BLaER1 treated with 17β-estradiol and CSF1 and Interleukin-3, amounts not matched to agents 10 nM and 100 nM (cell line): ENCODE measurements around the gene NCOA3.
A peak's percentile ranks its signal among the peaks of the same experiment; 100 is the strongest.

ENCODE experiments used
- H3K27ac ChIP-seq, 11 experiments: shearing (Covaris generic); formaldehyde crosslinking; 2 replicates each; pipeline ENCODE4 v1.8.1; 2022
- H3K27me3 ChIP-seq, 11 experiments: shearing (Covaris generic); formaldehyde crosslinking; 2 replicates each; pipeline ENCODE4 v1.8.1; 2022
- H3K36me3 ChIP-seq, 11 experiments: shearing (Covaris generic); formaldehyde crosslinking; 2 replicates each; pipeline ENCODE4 v1.8.1; 2022
- H3K4me1 ChIP-seq, 10 experiments: shearing (Covaris generic); formaldehyde crosslinking; 2 replicates each; pipeline ENCODE4 v1.8.1; 2022
- H3K4me2 ChIP-seq, 11 experiments: shearing (Covaris generic); formaldehyde crosslinking; 2 replicates each; pipeline ENCODE4 v1.8.1; 2022
- H3K4me3 ChIP-seq, 10 experiments: shearing (Covaris generic); formaldehyde crosslinking; 2 replicates each; pipeline ENCODE4 v1.8.1; 2022
- H3K9ac ChIP-seq, 11 experiments: shearing (Covaris generic); formaldehyde crosslinking; 2 replicates each; pipeline ENCODE4 v1.8.1; 2022
- H3K9me3 ChIP-seq, 11 experiments: shearing (Covaris generic); formaldehyde crosslinking; replicated peaks in 1 of 11; 2 replicates each; pipeline ENCODE4 v1.8.1; 2022
- H4K20me1 ChIP-seq, 11 experiments: shearing (Covaris generic); formaldehyde crosslinking; 2 replicates each; pipeline ENCODE4 v1.8.1; 2022
- Cebpa-rat ChIP-seq, 11 experiments: shearing (Covaris generic); IDR thresholded peaks; 2 replicates each; pipeline ENCODE4 v1.8.1; 2022

Gene NCOA3

DNA sequence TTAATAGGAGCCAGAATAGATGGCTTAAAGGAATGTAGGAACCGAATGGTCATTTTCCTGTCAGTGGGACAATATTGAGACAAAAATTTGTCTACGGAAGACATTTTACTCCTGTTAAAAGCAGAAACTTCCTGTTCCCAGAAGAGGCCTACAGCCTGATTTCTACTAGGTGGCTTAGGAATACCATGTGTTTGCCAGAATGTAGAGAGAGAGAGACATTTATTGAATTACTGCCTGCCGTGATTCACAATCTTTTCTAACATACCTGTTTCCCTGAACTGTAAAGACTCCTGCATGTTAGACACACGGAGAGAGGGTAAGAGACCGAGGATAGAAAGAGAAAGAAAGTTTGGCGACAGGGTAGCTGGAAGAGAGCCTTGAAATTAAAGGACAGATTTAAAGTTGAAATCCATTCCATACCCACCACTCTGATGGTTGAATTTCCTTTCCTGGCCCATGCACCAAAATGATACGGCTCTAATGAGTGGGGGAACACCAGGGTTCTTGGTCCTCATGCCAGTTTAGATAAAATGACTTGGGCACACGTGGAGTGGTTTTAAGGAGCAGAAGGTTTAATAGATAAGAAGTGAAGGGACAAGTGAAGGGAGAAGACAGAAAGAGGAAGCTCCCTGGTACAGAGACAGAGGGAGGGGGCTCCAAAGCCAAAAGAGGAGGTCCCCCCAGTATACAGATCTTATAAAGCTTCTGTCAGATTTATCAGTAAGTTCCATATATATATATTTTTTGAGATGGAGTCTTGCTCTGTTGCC, 22.5 kb downstream of the NCOA3 start:
- peaks cover 0 to 77% (median 15%) of the 10 kb centered on the region in 11 experiments; a peak in 17 of 22 replicates for H4K20me1 ChIP-seq
- no peak overlapping the region for H3K4me3 ChIP-seq
- no peaks in the 10 kb centered on the region for H3K27me3 ChIP-seq
- peak overlapping the region in 1 of 11 experiments; percentile 5; a peak in 2 of 22 replicates for H3K4me2 ChIP-seq
- TF ChIP-seq Cebpa-rat (IDR thresholded peaks at IDR 0.05) = no peak
- H3K9ac ChIP-seq = no peak overlapping the region
- H3K36me3 ChIP-seq = peaks cover 38 to 75% (median 60%) of the 10 kb centered on the region in 11 experiments
- no peak overlapping the region for H3K27ac ChIP-seq
- peaks cover 55 to 78% (median 73%) of the 10 kb centered on the region in 11 experiments for H3K9me3 ChIP-seq
- H3K4me1 ChIP-seq = peaks cover 0 to 15% (median 0%) of the 10 kb centered on the region in 10 experiments; a peak in 2 of 20 replicates

DNA sequence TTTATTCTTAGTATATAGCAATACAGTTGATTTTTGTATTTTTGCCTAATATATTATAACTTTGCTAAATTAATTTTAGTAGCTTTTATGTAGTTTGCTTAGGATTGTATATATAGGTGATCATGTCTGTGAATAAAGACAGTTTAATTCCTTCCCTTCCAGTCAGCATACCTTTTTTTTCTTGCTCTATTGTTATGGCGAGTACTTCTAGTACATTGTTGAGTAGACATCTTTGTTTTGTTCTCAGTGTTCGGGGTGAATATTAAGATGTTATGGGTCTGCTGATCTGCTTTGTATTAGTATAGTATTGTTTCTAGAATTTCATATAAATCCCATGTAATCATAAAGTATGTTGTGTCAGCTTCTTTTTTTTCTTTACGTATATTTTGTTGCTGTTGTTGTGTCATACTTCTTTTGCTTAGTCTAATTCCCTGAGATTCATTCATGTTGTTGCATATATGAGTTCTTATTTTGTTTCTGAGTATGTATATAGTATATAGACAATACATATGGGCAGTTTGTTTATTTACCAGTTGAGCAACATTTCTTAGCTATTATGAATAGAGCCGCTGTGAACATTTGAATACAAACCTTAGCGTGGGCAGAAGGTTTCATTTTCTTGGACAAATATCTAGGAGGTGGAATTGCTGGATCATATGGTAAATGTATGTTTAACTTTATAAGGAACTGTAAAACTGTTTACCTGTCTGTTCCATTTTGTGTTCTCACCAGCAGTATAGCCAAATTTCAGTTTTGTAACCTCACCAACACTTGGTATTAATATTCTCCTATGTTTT, 25.5 kb downstream of the NCOA3 start:
- H3K4me1 ChIP-seq = peaks cover 0 to 33% (median 5%) of the 10 kb centered on the region in 10 experiments; a peak in 10 of 20 replicates
- no peak overlapping the region for H3K9ac ChIP-seq
- peaks cover 25 to 48% (median 43%) of the 10 kb centered on the region in 11 experiments for H3K9me3 ChIP-seq
- no peak for TF ChIP-seq Cebpa-rat (IDR thresholded peaks at IDR 0.05)
- no peak overlapping the region for H3K4me2 ChIP-seq
- H4K20me1 ChIP-seq = peaks cover 0 to 83% (median 38%) of the 10 kb centered on the region in 11 experiments; a peak in 19 of 22 replicates
- H3K27me3 ChIP-seq = no peaks in the 10 kb centered on the region
- H3K27ac ChIP-seq = 0 out of 22 replicates have a peak overlapping the region, but pooled peaks of 1 of the 11 experiments have one; percentile 12
- H3K36me3 ChIP-seq = peaks cover 31 to 59% (median 47%) of the 10 kb centered on the region in 11 experiments
- H3K4me3 ChIP-seq = no peak overlapping the region

DNA sequence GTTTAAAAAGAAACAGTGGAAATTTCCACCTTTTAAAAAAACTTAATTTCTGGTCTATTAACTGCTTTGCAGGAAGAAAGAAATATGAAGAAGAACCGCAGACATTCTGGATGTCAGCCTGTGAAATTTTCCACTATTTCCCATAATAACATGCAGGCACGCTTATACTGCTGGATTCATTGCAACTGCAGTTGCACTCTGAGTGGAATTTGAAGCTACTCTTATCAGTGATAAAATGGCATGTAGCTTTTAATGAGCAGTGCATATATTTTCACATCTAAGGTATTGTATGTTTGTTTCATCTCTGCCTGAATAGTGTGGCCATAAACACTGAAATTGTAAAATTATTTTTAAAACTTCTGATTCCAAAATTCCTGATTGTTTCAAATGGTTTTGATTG, 28.2 kb downstream of the NCOA3 start:
- Histone ChIP-seq H3K27ac (no peak overlapping the region), H3K9ac (no peak overlapping the region), H3K4me3 (no peak overlapping the region), H3K4me2 (no peak overlapping the region), H3K27me3 (no peaks in the 10 kb centered on the region), H3K9me3 (peaks cover 6 to 22% (median 17%) of the 10 kb centered on the region in 11 experiments; a peak in 20 of 22 replicates), H3K36me3 (peaks cover 14 to 47% (median 30%) of the 10 kb centered on the region in 11 experiments; a peak in 17 of 22 replicates), H3K4me1 (peaks cover 0 to 20% (median 5%) of the 10 kb centered on the region in 10 experiments; a peak in 10 of 20 replicates), H4K20me1 (peaks cover 0 to 85% (median 60%) of the 10 kb centered on the region in 11 experiments; a peak in 20 of 22 replicates)
- no peak for TF ChIP-seq Cebpa-rat (IDR thresholded peaks at IDR 0.05)

DNA sequence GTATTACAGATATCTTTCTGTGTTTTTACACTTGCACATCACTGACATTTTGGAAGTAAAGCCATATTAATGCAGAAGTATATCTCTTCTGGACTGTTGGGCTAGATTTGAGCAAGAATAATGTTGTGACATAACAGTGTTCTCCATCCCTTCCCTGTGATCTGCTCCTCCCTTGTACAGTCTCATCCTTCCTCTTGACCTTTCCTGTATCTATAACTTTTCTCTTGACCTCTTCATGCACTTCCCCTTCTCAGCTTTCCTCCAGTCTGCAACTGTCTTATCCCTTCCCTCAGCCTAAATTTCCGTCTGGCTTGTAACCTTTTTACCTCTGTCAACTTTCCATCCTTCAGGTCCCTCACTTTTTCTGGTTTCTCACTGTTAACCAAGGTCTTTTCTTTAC, 29.8 kb downstream of the NCOA3 start:
- Histone ChIP-seq H3K9me3 (peaks cover 4 to 14% (median 11%) of the 10 kb centered on the region in 11 experiments; a peak in 20 of 22 replicates), H3K27me3 (no peaks in the 10 kb centered on the region), H3K9ac (no peak overlapping the region), H3K4me2 (peak overlapping the region in 5 of 11 experiments; percentile 43 to 73 (median 52); a peak in 10 of 22 replicates), H4K20me1 (peaks cover 0 to 100% (median 76%) of the 10 kb centered on the region in 11 experiments; a peak in 20 of 22 replicates), H3K4me1 (peaks cover 0 to 20% (median 5%) of the 10 kb centered on the region in 10 experiments; a peak in 10 of 20 replicates), H3K4me3 (no peak overlapping the region), H3K36me3 (peaks cover 14 to 61% (median 34%) of the 10 kb centered on the region in 11 experiments; a peak in 17 of 22 replicates), H3K27ac (no peak overlapping the region)
- no peak for TF ChIP-seq Cebpa-rat (IDR thresholded peaks at IDR 0.05)

DNA sequence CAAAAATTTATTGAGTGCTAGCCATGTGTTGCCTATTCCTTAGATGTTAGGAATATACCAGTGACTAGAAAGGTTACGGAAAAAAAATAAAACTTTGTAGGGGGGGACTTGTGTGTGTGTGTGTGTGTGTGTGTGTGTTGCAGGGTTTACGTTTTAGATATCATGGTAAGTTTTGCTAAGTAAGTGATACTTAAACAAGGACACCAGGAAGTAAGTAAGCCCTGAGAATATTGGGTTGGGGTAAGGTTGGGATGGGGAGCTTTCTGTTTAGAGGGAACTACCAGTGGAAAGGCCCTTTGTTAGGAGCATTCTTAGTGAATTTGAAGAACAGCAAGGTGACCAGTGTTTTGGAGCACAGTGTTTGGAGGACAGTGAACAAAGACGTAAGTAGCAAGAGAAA, 30.3 kb downstream of the NCOA3 start:
- H3K9me3 ChIP-seq = peaks cover 0 to 8% (median 5%) of the 10 kb centered on the region in 11 experiments; a peak in 17 of 22 replicates
- H3K27me3 ChIP-seq = no peaks in the 10 kb centered on the region
- H4K20me1 ChIP-seq = peaks cover 0 to 100% (median 82%) of the 10 kb centered on the region in 11 experiments; a peak in 20 of 22 replicates
- no peak overlapping the region for H3K9ac ChIP-seq
- peak overlapping the region in 2 of 11 experiments; percentile 48 to 52; a peak in 4 of 22 replicates for H3K4me2 ChIP-seq
- H3K27ac ChIP-seq = no peak overlapping the region
- no peak overlapping the region for H3K4me3 ChIP-seq
- no peak for TF ChIP-seq Cebpa-rat (IDR thresholded peaks at IDR 0.05)
- peaks cover 11 to 61% (median 30%) of the 10 kb centered on the region in 11 experiments; a peak in 14 of 22 replicates for H3K36me3 ChIP-seq
- H3K4me1 ChIP-seq = peaks cover 0 to 20% (median 7%) of the 10 kb centered on the region in 10 experiments; a peak in 11 of 20 replicates

DNA sequence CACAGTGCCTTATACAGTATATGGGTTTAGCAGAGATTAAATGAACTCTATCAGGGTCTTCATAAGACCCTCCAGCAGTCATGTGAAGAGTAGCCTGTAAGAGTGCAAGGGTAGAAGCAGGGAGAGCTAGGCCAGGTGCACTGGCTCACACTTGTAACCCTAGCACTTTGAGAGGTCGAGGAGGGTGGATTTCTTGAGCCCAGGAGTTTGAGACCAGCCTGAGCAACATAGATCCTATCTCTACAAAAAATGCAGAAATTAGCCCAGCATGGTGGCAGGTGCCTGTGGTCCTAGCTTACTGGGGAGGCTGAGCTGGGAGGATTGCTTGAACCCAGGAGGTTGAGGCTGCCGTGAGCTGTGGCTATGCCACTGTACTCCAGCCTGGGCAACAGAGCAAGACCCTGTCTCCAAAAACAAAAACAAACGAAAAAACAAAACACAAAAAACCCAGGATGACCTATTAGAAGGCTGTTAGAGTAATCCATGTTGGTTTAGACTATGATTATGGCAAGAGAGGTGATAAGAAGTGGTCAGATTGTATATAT, 31.9 kb downstream of the NCOA3 start:
- peaks cover 0 to 21% (median 9%) of the 10 kb centered on the region in 10 experiments; a peak in 12 of 20 replicates for H3K4me1 ChIP-seq
- H3K27ac ChIP-seq = no peak overlapping the region
- H3K9me3 ChIP-seq = no peaks in the 10 kb centered on the region
- H3K4me2 ChIP-seq = no peak overlapping the region
- H4K20me1 ChIP-seq = peaks cover 0 to 100% (median 86%) of the 10 kb centered on the region in 11 experiments; a peak in 20 of 22 replicates
- H3K36me3 ChIP-seq = peaks cover 11 to 57% (median 30%) of the 10 kb centered on the region in 11 experiments; a peak in 14 of 22 replicates
- H3K4me3 ChIP-seq = no peak overlapping the region
- no peak overlapping the region; a peak in 1 of 22 replicates for H3K9ac ChIP-seq
- TF ChIP-seq Cebpa-rat (IDR thresholded peaks at IDR 0.05) = no peak
- no peaks in the 10 kb centered on the region for H3K27me3 ChIP-seq

DNA sequence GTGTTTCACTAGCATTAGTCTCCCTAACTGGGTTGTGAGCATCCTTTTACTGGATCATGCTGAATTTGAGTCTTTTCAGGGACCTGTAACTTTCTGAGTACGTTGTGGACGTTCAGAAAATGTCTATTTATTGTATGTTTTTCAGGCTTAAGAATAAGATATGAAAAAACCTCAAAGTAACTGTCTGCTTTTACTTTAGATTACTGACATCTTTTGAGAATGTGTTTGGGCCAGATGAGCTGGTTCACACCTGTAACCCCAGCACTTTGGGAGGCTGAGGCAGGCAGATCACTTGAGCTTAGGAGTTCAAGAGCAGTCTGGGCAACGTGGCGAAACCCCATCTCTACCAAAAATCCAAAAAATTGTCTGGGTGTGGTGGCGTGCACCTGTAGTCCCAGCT, 32.7 kb downstream of the NCOA3 start:
- no peaks in the 10 kb centered on the region for H3K9me3 ChIP-seq
- H3K4me3 ChIP-seq = no peak overlapping the region
- H3K4me2 ChIP-seq = no peak overlapping the region
- H3K27ac ChIP-seq = no peak overlapping the region
- peaks cover 5 to 100% (median 86%) of the 10 kb centered on the region in 11 experiments; a peak in 20 of 22 replicates for H4K20me1 ChIP-seq
- no peak for TF ChIP-seq Cebpa-rat (IDR thresholded peaks at IDR 0.05)
- no peaks in the 10 kb centered on the region for H3K27me3 ChIP-seq
- peaks cover 11 to 54% (median 30%) of the 10 kb centered on the region in 11 experiments; a peak in 14 of 22 replicates for H3K36me3 ChIP-seq
- no peak overlapping the region for H3K9ac ChIP-seq
- H3K4me1 ChIP-seq = peaks cover 0 to 27% (median 9%) of the 10 kb centered on the region in 10 experiments; a peak in 12 of 20 replicates

DNA sequence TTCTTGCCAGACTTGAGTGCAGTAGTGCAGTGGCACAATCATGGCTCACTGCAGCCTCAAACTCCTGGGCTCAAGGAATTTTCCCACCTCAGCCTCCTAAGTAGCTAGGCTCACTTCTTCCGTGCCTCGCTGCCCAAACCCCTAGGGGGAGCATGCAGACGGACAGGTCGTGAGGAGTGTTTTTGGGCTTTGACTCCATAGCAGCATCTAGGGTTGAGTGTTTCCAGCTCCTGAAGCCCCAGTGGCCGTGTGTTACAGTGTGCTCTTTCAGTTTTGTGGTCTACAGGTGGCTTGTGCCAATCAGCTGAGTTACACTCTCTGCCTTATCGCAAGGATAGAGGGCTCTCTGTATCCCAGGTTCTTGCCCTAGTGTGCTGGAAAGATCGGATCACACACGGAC, 33.4 kb downstream of the NCOA3 start:
- TF ChIP-seq Cebpa-rat (IDR thresholded peaks at IDR 0.05) = no peak
- H3K9ac ChIP-seq = no peak overlapping the region
- H3K4me2 ChIP-seq = no peak overlapping the region
- no peak overlapping the region for H3K4me3 ChIP-seq
- H3K27ac ChIP-seq = no peak overlapping the region
- no peaks in the 10 kb centered on the region for H3K27me3 ChIP-seq
- H3K9me3 ChIP-seq = 0 out of 22 replicates have a peak, but pooled peaks cover 0 to 2% (median 0%) of the 10 kb centered on the region in 11 experiments
- peaks cover 0 to 33% (median 11%) of the 10 kb centered on the region in 10 experiments; a peak in 17 of 20 replicates for H3K4me1 ChIP-seq
- peaks cover 11 to 52% (median 26%) of the 10 kb centered on the region in 11 experiments; a peak in 14 of 22 replicates for H3K36me3 ChIP-seq
- H4K20me1 ChIP-seq = peaks cover 8 to 100% (median 87%) of the 10 kb centered on the region in 11 experiments; a peak in 20 of 22 replicates
